ENCODE results near the gene YKT6.
A peak's percentile ranks its signal among the peaks of the same experiment; 100 is the strongest.

The YKT6 gene

DNA sequence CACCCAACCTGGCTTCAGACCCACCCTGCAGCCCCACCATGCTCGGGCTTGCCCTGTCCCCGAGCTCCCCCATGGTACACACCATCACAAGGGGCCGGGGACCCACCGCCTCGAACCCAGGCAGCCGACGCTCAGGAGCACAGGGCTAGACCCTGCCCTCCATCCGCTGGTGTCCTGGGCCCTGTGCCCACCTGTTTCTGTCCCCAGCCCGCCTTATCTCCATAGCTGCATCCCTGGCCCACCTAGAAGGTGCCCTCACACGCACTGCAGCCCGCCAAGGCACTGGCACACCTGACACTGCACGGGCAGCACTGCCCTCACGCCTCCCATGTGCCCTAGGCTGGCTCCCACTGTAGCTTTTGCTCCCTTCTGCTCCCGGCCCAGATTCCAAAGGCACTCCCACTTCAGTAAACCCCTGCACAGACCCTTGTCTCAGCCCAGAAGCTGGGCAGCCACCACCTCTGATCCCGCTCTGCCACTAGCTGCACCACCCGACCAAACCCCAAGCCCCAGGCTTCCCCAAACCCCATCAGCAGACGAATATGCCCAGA lies 17.1 kb downstream of the YKT6 start:
- FAIRE-seq (no peak), DNase-seq (ENCODE audit: low spot score) (no peak)

DNA sequence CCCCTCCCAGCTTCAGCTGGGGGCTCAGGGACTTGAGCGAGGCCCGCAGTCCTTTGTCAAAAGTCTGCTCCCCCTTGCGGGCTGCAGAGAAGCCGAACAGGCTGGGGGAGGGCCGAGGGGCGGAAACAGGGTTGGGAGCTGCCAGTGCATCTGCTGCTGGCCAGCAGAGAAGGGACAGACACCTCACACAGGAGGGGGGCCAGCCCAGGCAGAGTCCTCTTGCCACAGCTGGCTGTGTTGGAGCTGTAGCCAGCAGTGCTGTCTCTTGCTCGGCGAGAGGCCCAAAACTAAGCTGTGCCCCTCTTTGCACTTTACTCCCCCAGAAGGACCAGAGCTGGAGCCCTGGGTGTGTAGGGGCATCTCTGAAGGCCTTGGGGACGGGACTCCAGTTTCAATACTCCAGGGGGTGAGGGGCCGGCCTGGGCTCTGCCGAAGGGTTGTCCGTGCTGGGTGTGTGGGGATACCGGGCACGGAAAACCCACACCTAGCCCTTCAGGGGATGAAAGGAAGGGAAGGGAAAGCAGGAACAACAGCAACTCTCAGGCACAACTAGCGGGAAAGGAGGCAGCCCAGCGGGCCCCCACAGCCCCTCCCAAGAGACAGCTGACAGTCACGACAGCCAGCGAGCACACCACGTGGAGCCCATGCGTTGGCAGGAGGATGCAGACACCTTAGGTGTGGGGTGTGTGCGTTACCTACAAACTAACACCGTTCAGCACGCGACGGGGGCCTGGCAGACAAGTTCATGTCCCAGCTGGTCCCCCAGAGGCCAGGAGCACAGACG lies 17.8 kb downstream of the YKT6 start:
- peak; percentile 20 for FAIRE-seq

DNA sequence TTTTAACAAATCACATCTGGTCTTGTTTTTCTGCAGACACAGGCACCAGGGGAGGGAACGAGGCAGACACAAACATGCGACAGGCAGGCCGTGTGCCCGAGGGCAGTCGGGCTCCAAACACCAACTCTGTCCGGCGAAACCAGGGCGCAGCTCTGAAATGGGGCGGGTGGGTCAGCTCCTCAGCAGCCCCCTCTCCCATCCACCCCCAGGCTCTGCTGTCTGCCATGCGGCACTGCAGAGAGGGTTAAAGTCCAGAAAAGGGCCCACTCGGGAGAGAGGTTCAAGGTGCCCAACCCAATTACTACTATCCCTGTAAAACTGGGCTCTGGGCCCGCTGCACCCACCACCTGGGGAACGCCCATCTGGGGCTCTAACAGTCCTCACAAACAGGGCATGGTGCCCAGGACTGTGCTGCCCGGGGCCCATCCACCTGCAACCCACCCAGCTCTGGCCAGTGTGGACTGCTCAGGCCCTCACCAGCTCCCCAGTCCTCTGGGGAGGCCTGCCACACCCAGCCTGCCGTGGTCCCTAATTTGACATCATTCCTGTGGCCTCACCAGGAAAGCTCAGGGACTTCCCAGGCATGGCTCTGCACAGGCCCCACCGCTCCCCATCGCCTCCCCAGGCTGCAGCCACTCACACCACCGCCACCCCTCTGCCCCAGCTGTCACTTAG lies 18.7 kb downstream of the YKT6 start:
- FAIRE-seq (no peak), DNase-seq (ENCODE audit: low spot score) (no peak)

More for the DNA sequence above, 17.8 kb downstream of the YKT6 start:
- no peak for DNase-seq (ENCODE audit: low spot score)

DNA sequence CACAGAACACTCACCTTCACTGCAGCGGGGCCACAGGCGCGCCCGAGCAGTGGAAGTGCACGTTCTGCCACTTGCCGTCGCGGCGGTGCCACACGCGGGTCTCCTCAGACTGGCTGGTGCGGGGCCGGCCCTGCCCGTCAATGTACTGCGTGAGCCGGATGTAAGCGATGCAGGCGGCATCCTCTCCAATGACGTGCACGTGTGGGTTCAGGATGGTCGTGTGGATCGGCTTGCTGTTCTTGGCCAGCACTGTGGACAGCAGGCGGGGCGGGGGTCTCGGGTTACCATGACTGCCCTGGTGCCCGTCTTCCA lies 19.2 kb downstream of the YKT6 start:
- DNase-seq (ENCODE audit: low spot score) = no peak
- FAIRE-seq = peak; percentile 94

DNA sequence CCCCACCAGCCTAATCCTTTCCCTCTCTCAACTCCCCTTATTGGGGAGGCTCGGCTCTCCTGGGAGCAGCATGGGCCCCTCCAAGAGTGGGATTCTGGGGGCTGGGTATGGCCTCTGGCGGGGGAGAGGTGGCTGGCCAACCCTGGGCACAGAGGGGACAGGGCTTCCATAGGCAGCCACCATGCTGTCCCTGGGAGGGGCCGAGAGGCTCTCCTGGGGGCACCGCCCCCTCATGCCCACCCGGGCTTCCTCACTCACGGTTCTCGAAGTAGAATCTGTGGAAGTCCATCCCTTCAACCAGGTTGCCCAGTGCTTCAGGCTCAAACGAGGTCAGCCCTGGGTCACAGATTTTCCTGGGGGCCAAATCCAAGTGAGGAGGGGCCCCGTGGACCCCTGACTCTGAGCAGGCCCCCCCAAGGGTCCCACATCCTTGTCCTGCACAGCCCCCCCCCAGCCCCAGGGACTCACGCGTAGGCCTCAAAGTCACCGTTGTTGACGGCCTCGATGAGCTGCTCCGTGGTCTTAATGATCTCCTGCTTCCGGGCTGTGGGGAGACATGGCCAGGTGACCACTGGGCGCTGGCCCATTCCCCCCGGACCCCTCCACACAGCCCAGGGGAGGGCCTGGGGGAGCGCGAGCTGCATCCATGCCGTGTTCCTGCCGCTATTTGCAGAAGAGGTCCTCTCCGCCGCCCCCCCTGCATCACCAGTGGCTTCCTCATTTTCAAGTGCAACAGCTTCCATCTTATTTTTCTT lies 19.8 kb downstream of the YKT6 start:
- FAIRE-seq (no peak), DNase-seq (ENCODE audit: low spot score) (no peak)

DNA sequence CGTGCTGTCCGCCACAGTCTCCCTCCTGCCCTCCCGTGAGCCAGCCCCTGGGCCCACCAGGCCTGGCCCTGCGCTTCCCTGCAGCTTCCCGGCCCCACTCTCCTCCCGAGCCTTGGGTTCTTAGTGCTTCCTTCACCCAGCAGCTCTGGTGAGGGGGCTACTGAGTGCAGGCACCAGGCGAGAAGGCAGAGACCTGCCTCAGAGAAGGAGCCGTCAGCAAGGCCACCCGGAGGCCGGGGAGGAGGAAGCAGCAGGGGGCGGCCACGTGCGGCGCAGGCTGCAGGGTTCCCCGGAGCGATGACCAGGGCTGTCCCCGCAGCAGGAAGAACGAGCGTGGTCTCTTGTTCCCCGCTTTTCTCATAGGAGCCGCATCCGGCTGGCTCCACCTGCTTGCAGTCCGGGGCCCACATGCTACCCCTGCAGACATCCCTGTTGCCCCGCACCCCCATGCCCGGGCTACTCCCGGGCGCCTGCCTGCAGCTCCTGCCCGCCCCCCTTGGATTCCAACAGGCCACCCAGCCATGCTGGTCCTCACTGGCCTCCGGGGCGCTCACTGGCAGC lies 20.5 kb downstream of the YKT6 start:
- DNase-seq (ENCODE audit: low spot score) = no peak
- FAIRE-seq = no peak

DNA sequence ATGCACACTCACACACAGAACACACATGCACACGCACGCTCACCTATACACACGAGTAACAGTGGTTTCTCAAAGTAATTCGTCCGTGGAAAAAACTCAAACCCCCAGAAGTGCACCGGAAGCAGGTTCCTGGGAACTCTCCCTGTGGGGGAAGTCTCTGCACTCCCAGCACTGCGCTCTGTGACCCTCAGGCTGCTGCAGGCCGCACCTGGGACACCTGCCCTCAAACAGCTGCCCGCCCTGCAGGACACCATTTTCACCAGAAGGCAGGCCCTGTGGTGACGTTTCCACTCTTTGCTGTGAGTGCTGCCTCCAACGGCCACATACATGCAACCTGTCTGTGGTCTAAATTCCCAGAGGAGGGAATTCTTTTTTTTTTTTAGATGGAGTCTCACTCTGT lies 21.3 kb downstream of the YKT6 start:
- no peak for DNase-seq (ENCODE audit: low spot score)
- FAIRE-seq = no peak

DNA sequence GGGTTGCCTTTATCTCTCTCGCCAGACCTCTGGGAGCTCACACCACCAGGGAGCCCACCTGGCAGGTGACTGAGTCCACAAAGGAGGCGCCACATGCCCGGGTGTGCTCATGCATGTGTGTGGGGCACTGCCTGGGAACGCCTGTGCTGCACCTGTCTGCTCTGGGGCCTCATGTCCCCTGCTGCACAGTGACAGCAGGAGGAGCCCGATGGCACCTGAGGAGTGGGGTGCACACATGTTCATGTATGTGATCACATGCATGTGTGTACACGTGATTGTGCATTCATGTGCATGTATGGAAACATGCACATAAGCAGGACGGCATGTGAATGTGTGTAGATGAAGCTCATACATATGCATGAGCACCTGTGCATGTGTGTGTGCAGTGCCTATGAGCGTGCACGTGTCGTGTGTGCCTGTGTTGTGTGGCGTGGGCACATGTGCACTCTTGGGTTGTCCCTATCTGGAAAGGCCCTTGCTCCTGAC lies 22.0 kb downstream of the YKT6 start:
- FAIRE-seq (peak; percentile 99), DNase-seq (ENCODE audit: low spot score) (no peak)

DNA sequence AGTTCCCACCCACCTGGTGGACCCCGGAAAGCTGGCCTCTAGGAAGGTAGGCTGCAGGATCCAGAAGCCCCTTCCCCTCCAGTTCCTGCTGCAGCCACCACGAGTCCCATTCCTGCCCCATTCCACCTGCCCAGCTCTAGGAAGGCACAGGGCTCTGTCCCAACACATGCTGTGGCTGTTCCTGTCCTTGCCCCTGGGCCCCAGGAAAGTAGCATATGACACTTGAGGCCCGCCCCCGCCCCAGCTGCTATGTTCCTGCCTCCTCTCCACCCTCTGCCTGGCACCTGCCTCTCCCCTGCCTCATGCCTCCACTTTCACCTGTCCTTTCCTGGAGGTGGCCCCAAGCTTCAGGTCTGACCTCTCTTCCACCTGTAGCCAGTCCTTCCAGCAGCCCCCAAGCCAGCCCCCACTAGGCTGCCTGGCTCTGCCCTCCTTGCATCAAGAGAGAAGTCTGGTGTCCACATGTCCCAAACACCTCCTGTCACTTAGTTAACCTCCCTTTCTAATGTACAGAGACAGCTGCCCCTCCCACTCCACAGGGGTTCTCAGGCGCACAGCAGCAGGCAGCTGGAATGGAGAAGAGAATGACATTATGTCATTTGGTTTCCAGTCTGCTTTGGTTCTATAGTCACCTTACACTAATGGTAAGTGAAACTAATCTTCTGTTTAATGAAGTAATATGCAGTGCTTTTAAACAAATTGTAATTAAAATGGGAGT lies 22.7 kb downstream of the YKT6 start:
- no peak for FAIRE-seq
- DNase-seq (ENCODE audit: low spot score) = no peak

DNA sequence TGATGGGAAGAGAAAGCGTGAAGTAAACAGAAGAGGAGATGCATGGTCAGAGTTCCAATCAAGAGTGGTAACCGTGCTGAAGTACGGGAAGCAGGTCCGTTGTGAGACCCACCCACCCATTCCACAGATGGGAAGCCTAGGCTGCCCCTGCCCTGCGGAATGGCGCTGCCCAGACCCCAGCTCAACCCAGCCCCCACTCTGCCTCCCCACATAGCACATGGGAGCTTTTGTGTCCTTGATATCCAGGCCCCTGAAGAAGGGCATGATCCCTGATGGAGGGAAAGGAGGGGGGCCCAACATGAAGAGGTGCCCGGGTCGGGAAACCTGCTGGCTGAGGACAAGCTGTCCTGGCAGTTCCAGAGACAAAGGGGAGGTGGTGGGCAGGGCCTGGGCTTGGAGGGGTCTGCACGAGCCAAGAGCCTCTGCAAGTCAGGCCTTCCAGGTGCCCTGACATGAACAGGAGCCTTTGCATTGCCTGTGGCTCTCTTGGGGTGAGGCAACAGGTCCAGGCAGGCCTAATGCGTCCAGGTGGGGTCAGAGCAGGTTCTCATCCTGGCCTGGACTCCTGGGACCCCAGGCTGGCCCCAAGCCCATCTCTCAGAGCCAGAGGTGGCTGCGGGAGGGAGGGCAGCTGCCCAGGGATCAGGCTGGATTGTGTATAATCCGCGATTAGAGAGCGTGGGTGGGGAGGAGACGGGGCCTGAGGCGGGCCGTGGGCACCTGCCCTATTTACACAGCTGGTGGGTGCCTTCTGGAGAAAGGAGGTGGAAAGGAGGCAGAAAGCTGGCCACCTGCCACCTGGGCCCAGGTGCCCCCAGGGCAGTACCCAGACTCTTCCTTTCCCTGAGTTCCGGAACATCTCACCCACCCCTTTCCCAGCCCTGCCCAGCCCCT lies 23.5 kb downstream of the YKT6 start:
- no peak for FAIRE-seq
- DNase-seq (ENCODE audit: low spot score) = no peak

DNA sequence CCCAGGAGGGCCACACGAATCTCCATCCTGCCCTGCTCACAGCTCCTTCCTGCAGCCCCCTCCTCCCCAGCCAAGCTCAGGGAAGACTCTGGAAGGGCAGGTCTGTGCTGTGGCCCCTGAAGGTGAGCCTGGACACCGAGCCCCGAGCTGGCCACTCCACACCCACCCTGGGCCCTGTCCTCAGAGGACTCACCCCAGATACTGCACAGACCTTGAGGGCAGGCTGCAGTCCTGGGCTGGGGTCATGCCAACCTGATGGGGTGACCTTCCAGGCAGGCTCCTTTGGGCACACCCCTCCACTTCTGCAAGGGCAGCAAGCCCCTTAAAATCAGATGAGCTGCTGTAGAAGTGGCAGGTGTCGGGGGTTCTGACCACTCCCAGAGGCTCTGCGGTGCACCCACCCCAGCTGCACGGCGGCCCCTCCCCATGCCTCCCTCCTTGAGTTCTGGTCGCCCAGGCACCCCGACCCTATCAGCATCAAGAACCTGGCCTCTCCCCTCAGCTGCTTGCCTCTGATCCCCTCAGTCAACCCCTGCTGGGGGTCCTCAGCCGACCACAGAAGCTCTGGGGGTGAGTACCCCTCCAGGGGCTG lies 24.3 kb downstream of the YKT6 start:
- no peak for FAIRE-seq
- no peak for DNase-seq (ENCODE audit: low spot score)

DNA sequence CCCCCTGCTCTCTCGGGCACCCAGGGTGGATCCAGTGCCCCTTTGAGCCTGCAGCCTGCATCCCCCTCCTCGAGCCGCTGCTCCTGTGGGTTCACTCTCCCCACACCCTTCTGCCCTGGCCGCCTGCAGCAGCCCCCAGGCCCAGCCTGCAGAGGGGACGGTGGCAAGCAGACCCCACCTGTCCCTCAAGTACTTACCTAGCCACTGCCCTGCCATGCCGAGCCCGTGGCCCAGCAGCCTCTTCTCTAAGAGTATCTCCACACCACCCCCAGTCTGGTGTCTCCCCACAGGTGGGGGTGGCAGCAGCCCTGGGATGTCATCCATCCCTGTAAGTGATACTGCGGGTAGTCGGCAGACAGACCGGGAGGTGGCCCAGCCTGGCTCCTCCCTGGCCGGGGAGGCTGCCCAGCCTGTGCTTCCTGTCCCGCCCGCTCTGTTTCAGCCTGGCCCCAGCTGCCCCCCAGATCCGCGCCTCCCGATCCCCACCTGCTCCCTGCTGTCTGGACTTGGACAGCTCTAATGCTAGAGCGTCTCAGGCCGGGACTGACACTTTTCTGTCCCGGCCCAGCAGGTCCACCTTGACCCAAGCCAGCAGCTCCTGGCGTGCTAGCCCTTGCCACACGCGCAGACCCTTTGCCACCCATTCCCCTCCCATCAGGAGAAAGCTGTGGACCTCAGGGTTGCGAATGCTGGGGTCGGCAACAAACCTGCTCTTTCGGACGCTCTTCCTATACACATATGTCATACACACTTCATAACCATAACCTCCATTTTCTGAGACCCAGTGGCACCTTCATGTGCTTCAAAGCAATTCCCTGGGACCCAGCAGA lies 25.0 kb downstream of the YKT6 start:
- no peak for DNase-seq (ENCODE audit: low spot score)
- FAIRE-seq = no peak

DNA sequence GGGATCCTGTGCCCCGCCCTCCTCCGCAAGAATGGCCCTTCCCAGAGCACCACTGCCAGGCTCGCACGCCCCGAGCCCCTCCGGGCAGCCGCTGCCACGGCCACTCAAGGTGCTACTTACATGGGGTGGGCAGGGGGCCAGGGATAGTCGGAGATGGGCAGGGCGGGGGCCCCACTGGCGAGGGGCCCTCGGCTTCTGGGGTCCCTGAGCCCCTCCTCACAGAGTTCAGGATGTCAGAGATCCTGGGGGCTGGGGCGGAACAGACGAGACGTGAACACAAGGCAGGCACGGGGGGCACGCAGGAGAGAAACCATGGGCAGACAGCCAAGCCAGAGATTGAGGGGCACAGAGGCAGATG lies 25.6 kb downstream of the YKT6 start:
- FAIRE-seq (no peak), DNase-seq (ENCODE audit: low spot score) (no peak)

DNA sequence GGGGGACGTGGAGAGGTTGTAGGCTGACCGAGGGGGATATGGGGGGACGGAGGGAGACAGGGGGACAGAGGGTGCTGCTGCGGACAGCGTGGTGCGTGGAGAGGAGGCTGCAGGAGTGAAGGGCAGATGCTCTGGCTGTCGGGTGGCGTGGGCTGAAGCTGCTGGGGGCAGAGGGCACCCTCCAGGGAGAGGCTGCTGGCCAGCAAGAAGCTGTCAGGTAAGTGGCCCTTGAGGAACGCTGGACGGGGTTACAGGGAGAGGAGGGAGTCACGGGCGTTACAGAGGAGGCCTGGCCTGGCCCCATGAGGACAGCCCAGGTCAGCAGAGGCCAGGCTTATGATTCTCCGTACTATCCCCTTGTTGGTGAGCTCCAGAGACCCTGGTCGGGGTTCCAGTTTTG lies 27.1 kb downstream of the YKT6 start:
- FAIRE-seq (no peak), DNase-seq (ENCODE audit: low spot score) (no peak)

DNA sequence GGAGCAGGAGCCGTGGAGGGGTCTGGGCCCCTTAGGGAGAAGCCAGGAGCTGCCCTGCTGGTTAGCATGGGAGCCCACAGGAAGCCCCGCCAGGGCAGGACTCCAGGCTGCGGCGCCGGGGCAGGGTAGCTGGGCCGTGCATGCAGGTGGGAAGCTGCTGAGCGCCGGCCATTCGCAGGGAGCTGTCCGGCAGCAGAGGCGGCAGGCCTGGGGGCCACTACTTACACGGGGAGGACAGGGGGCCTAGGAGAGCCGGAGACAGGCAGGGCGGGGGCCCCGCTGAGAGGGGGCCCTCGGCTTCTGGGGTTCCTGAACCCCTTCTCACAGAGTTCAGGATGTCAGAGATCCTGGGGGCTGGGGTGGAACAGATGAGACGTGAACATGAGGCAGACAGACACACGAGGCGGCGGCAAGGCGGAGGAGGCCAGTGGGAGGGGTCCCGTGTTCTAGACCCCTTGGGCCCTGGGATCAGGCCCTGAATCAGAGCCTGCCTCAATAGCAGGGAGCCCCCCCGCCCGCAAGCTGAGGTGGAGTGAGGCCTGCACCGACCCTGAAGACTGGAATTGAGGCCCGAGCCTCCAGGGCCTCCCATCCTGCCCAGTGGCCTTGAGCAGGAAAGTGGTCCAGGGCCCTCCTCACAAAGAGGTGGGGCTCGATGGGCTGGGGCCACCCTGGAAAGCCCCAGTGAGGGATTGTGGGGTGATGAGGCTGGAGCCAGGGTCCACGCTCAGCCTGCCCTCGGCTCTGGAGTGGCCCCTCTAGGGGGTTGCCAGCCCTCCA lies 28.0 kb downstream of the YKT6 start:
- no peak for FAIRE-seq
- no peak for DNase-seq (ENCODE audit: low spot score)

DNA sequence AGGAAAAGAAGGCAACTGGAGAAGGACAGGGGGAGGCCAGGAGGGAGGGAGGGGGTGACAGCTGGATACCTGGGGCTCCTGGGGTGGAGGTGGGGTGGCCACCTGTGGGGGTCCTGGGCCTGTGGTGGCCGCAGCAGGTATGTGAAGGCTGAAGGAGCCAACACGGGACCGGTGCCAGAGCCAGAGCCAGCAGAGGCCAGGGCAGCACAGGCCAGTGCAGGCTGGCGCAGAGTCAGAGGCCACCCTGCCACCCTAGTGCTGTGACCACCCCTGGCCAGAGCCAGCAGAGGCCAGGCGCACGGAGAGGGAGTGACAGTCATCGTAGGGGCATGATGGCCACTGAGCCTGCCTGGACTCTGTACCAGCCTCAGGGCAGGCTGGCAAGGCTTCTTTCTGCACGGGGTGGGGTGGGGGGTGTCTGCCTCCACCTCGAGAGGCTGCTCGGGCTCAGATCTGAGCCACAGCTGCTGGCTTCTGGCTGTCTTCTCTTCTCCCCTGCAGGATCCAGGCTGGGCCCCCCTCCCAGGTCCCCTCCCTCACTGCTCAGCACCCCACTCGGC lies 28.8 kb downstream of the YKT6 start:
- no peak for DNase-seq (ENCODE audit: low spot score)
- no peak for FAIRE-seq

DNA sequence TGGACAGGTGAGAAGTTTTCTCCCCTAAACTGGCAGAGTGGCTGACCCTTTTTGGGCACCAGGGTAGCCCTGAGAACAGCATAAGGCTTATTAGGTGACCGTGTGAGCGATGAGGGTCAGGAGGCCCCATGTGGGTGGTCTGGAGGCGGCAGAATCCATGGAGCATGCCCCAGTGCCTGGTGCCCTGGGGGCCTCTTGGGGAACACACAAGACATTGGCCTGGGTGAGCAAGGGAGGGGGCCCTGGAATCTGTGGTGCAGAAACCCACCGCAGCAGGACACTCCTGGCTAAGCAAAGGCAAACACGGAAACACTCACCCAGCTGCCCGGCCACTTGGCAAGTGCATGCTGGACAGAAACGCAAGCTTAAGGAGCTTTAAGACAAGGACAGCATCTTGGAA lies 29.5 kb downstream of the YKT6 start:
- FAIRE-seq (no peak), DNase-seq (ENCODE audit: low spot score) (no peak)

DNA sequence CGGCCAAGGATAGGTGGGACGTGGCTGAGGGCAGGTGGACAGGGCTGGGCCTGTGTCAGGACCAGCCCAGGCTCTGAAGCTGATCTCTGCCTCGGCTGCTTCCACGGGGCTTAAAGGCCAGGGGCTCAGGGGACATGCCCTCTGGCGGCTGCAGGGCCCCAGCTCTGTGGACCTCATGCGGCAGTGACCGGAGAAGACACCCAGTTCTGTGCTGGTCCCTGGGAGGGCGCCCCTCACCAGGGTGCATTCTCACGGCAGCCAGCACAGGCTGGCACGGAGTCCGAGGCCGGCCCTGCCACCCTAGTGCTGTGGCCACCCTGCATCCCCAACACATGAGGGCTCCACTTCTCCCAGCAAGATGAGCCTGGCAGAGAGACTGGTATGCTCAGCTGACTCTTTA lies 30.3 kb downstream of the YKT6 start:
- DNase-seq (ENCODE audit: low spot score) (no peak), FAIRE-seq (no peak)
